ENCODE results near the gene FBXL20. TPM values are rescaled to one million over a fixed set of nuclear protein-coding genes. Genes with fewer than 3 reads are reported as not detected.

Gene FBXL20
- total and polyA plus RNA-seq, 2 experiments from 2014 or later, result 9.7 to 11.3 TPM

- peaks cover 6% of the 10 kb centered on the region; the same call in 1 of the 2 replicates for H3F3A ChIP-seq (ENCODE audit: insufficient read depth)
- H3K36me3 ChIP-seq (ENCODE audit: low read depth), result no peaks in the 10 kb centered on the region
- H3K9ac ChIP-seq, result no peak overlapping the region
- H3K27me3 ChIP-seq (replicated peaks; ENCODE audit: insufficient read depth), result no peaks in the 10 kb centered on the region
- WGBS, 2 experiments (ENCODE audit: low coverage in 1 of 2, low lambda C conversion rate in 2 of 2, missing lambda C conversion rate in 2 of 2), result 40 to 44% methylated on average over 6 of the region's 6 CpGs
- no peak for TF ChIP-seq EZH2 (IDR thresholded peaks at IDR 0.05; ENCODE audit: insufficient read depth, poor library complexity, severe bottlenecking)
- no peak for TF ChIP-seq EZH2phosphoT487 (IDR thresholded peaks at IDR 0.05; ENCODE audit: insufficient read depth, low read depth)
- no peaks in the 10 kb centered on the region for H3K9me3 ChIP-seq (ENCODE audit: low read depth)
- H2AFZ ChIP-seq, result no peak overlapping the region
- in situ Hi-C loops (cut with MboI), result no loop called here
- no peak overlapping the region for H3K4me3 ChIP-seq
- no peaks in the 10 kb centered on the region for H3K9me2 ChIP-seq (ENCODE audit: insufficient read depth)
- no peaks in the 10 kb centered on the region for H3K4me1 ChIP-seq (ENCODE audit: insufficient read depth)
- no peak overlapping the region for H3K27ac ChIP-seq
- H4K20me1 ChIP-seq (ENCODE audit: insufficient read depth), result no peaks in the 10 kb centered on the region
- no peak overlapping the region for H3K4me2 ChIP-seq (ENCODE audit: unreplicated experiment)
- H3K79me2 ChIP-seq (ENCODE audit: insufficient read depth), result no peaks in the 10 kb centered on the region
- peak; percentile 78 for DNase-seq
Measured at GRCh38 chr17:39244600-39245570, 156.5 kb downstream of the FBXL20 start.

GRCh38 chr17:39244016-39244599, 157.3 kb downstream of the FBXL20 start:
- Histone ChIP-seq H3K79me2 (ENCODE audit: insufficient read depth) (no peaks in the 10 kb centered on the region), H3F3A (ENCODE audit: insufficient read depth) (peaks cover 6% of the 10 kb centered on the region; the same call in 1 of the 2 replicates), H3K4me2 (ENCODE audit: unreplicated experiment) (no peak overlapping the region), H3K9me2 (ENCODE audit: insufficient read depth) (no peaks in the 10 kb centered on the region), H3K27ac (no peak overlapping the region), H3K4me1 (ENCODE audit: insufficient read depth) (no peaks in the 10 kb centered on the region), H2AFZ (no peak overlapping the region), H3K27me3 (replicated peaks; ENCODE audit: insufficient read depth) (no peaks in the 10 kb centered on the region), H3K9me3 (ENCODE audit: low read depth) (no peaks in the 10 kb centered on the region), H4K20me1 (ENCODE audit: insufficient read depth) (no peaks in the 10 kb centered on the region), H3K9ac (no peak overlapping the region), H3K4me3 (no peak overlapping the region), H3K36me3 (ENCODE audit: low read depth) (no peaks in the 10 kb centered on the region)
- no peak for TF ChIP-seq EZH2phosphoT487 (IDR thresholded peaks at IDR 0.05; ENCODE audit: insufficient read depth, low read depth)
- TF ChIP-seq EZH2 (IDR thresholded peaks at IDR 0.05; ENCODE audit: insufficient read depth, poor library complexity, severe bottlenecking), result no peak
- in situ Hi-C loops (cut with MboI), result no loop called here
- 46 to 51% methylated on average over 9 to 11 of the region's 11 CpGs for WGBS, 2 experiments (ENCODE audit: low coverage in 1 of 2, low lambda C conversion rate in 2 of 2, missing lambda C conversion rate in 2 of 2)
- DNase-seq, result no peak

- Histone ChIP-seq H3K4me2 (ENCODE audit: unreplicated experiment) (no peak overlapping the region), H3K9me2 (ENCODE audit: insufficient read depth) (no peaks in the 10 kb centered on the region), H3K4me3 (no peak overlapping the region), H2AFZ (no peak overlapping the region), H3K4me1 (ENCODE audit: insufficient read depth) (no peaks in the 10 kb centered on the region), H3K79me2 (ENCODE audit: insufficient read depth) (no peaks in the 10 kb centered on the region), H3K27ac (no peak overlapping the region), H4K20me1 (ENCODE audit: insufficient read depth) (no peaks in the 10 kb centered on the region), H3F3A (ENCODE audit: insufficient read depth) (peaks cover 6% of the 10 kb centered on the region; the same call in 1 of the 2 replicates), H3K27me3 (replicated peaks; ENCODE audit: insufficient read depth) (no peaks in the 10 kb centered on the region), H3K36me3 (ENCODE audit: low read depth) (no peaks in the 10 kb centered on the region), H3K9ac (no peak overlapping the region), H3K9me3 (ENCODE audit: low read depth) (no peaks in the 10 kb centered on the region)
- 61 to 76% methylated on average over 8 of the region's 8 CpGs for WGBS, 2 experiments (ENCODE audit: low coverage in 1 of 2, low lambda C conversion rate in 2 of 2, missing lambda C conversion rate in 2 of 2)
- in situ Hi-C loops (cut with MboI), result no loop called here
- no peak for TF ChIP-seq EZH2phosphoT487 (IDR thresholded peaks at IDR 0.05; ENCODE audit: insufficient read depth, low read depth)
- no peak for TF ChIP-seq EZH2 (IDR thresholded peaks at IDR 0.05; ENCODE audit: insufficient read depth, poor library complexity, severe bottlenecking)
- DNase-seq, result no peak
Measured at GRCh38 chr17:39243155-39243554, 158.3 kb downstream of the FBXL20 start.

- H3K36me3 ChIP-seq (ENCODE audit: low read depth), result no peaks in the 10 kb centered on the region
- in situ Hi-C loops (cut with MboI), result no loop called here
- 68 to 74% methylated on average over 5 of the region's 5 CpGs for WGBS, 2 experiments (ENCODE audit: low coverage in 1 of 2, low lambda C conversion rate in 2 of 2, missing lambda C conversion rate in 2 of 2)
- no peaks in the 10 kb centered on the region for H3K9me3 ChIP-seq (ENCODE audit: low read depth)
- no peak overlapping the region for H3K4me2 ChIP-seq (ENCODE audit: unreplicated experiment)
- H3K79me2 ChIP-seq (ENCODE audit: insufficient read depth), result no peaks in the 10 kb centered on the region
- H2AFZ ChIP-seq, result no peak overlapping the region
- no peaks in the 10 kb centered on the region for H3K9me2 ChIP-seq (ENCODE audit: insufficient read depth)
- H3K4me3 ChIP-seq, result no peak overlapping the region
- no peak overlapping the region for H3K27ac ChIP-seq
- no peak for DNase-seq
- TF ChIP-seq EZH2phosphoT487 (IDR thresholded peaks at IDR 0.05; ENCODE audit: insufficient read depth, low read depth), result no peak
- no peak for TF ChIP-seq EZH2 (IDR thresholded peaks at IDR 0.05; ENCODE audit: insufficient read depth, poor library complexity, severe bottlenecking)
- H3F3A ChIP-seq (ENCODE audit: insufficient read depth), result peaks cover 6% of the 10 kb centered on the region; the same call in 1 of the 2 replicates
- no peak overlapping the region for H3K9ac ChIP-seq
- no peaks in the 10 kb centered on the region for H4K20me1 ChIP-seq (ENCODE audit: insufficient read depth)
- no peaks in the 10 kb centered on the region for H3K27me3 ChIP-seq (replicated peaks; ENCODE audit: insufficient read depth)
- H3K4me1 ChIP-seq (ENCODE audit: insufficient read depth), result no peaks in the 10 kb centered on the region
Measured at GRCh38 chr17:39240631-39241030, 160.8 kb downstream of the FBXL20 start.

Data from GM23248 (cell line).